GM19468 (cell line): ENCODE measurements around the gene PSD2.

Source experiments
- ATAC-seq: cut with Tn5 transposase; IDR thresholded peaks from one replicate; pipeline ENCODE4 v1.9.1; 2021; ENCODE audit warnings: mild to moderate bottlenecking, moderate library complexity, moderate number of reproducible peaks; ENCODE audit not compliant: unreplicated experiment; ENCODE audit errors: extremely low read depth

The PSD2 gene

DNA sequence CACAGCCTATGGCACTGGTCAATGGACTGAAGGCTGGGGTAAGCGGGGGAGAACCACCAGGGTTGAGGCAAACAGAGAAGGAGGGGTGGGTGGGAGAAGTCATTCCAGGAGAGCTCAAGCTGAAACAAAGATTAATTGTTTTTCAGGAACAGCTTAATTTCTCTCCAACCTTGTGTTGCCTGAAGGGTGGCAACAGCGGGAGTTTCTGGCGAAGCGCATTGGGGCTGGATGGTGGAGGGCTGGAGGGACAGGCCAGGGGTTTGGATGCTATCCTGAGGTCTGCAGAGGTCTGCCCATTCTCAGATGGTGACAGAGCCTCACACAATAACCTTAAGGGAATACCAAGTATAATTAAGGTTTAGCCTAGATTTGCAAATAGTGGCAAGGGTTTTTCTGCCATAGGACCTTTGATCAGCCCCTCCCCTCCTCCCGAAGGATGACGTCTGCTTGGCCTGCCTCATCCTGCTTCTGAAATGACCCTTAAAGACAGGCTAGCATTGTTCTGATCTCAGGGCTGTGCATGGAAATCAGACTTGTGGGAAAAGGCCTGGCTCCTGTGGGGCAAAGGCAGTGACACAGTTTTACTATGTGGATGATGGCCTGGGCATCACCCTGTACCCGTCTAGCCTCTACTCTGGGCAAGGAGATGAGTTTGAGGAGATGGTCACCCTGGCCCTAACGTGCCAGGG, 32.7 kb downstream of the PSD2 start:
- no peak for ATAC-seq

DNA sequence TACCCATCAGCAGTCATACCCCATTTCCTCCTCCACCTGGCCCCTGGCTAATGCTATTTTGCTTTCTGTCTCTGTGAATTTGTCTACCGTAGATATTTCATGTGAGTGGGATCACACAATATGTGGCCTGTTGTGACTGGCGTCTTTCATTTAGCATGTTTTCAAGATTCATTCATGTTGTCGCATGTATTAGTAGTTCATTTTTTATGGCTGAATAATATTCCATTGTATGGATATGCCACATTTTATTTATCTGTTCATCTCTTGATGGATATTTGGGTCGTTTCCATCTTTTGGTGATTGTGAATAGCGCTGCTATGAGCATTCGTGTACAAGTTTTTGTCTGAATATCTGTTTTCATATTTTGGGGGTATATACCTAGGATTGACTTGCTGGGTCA, 33.9 kb downstream of the PSD2 start:
- ATAC-seq = no peak

DNA sequence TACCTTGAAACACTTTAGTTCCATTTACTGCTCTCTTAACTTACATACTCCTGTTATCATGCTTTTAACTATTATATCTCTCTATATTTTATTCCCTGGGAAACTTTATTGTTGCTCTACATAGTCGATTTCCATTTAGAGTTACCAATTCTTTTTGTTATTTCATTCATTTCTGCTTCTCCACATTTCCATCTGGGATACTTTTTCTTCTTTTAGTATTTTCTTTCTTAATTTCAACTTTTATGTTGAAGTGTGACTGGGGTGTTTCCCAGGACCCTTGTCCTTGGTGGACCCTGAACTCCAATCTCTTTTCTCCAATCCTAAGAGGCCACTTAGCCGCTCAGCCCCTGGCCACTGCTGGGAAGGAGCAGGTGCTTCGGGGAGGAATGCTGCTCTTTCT, 36.0 kb downstream of the PSD2 start:
- no peak for ATAC-seq

DNA sequence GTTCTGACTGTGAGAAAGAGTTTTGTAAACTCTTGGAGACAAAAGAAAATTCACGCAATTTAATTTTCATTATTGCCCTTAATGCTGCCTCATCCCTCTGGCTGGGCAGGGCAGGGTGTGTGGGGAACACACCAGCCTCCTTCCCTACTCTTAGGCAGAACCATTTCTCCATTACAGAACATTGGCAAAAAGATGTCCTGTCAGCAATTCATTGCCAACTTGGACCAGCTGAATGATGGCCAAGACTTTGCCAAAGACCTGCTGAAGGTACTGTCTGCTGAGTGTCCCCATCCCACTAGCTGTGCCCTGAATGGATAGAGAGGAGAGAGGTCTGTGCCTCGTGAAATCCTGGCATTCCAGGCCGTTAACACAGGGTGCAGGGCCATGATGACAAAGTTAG, 37.9 kb downstream of the PSD2 start:
- ATAC-seq = no peak

DNA sequence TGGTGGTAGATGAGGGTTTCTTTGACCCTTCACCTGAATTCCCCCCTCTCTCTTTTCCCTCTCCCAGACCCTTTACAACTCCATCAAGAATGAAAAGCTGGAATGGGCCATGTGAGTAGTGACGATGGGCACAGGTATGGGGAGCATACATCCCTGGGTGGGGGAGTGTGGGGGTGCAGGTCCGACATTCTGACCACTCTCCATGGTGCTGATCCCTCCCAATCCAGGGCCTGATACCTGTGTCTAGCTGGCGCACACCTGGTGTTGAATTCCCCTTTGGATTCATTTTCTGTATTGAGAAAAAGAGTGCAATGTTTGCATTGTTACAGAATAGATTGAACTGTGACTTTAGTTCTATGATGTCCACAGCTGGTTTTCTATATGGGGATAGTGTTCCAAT, 40.0 kb downstream of the PSD2 start:
- no peak for ATAC-seq

DNA sequence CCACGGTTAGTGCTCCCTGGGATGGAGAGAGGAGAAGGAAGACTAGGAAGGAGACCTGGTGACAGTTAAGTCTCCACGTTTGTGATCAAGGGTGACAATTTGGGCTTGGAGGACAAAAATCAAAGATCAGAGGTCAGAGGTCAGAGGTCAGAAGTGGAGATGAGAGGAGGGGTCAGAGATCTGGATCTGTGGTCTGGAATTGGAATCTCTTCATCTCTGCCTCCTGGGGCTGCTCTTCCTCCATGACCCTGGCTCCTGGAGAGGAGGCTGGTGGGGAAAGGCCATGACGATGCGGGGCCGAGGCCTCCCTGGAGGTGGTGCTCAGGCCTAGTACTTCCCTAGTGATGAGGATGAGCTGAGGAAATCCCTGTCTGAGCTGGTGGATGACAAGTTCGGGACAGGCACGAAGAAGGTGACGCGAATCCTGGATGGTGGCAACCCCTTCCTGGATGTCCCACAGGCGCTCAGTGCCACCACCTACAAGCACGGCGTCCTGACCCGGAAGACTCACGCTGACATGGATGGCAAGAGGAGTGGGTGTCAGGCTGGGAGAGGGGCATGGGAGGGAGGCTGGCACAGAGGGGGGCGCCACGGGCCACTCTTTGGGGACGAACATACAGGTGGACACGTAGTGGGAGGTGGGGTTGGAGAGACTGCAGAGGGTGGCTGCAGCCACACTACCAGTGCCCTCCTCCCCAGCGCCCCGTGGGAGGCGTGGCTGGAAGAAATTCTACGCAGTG, 41.0 kb downstream of the PSD2 start:
- no peak for ATAC-seq

DNA sequence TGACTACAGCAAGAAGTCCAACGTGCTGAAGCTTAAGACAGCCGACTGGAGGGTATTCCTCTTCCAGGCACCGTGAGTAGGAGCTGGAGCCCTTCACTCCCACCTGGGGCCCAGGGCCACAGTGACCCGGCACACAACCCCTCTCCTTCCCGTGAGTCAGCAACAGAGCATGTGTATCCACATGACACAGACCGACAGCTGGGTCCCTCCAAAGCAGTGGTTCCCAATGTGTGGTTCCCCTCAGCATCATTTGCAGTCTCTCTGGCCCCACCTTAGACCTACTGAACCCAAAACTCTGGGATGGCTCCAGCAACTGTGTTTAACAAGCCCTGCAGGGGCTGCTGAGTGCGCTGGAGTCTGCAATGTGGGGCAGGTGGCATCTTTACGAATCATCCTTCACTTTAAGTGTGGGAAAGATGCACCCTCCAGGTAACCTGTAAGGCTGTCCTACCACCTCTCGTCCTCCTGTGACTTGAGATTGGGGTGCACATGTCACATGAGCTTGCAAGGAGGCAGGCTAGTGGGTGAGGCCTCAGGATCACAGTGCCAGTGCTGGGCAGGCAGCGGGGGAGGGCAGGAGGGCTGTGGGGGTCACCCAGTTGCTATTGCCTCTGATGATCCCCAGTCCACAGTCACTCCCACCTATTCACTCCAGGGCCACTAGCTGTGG, 42.2 kb downstream of the PSD2 start:
- ATAC-seq = no peak

DNA sequence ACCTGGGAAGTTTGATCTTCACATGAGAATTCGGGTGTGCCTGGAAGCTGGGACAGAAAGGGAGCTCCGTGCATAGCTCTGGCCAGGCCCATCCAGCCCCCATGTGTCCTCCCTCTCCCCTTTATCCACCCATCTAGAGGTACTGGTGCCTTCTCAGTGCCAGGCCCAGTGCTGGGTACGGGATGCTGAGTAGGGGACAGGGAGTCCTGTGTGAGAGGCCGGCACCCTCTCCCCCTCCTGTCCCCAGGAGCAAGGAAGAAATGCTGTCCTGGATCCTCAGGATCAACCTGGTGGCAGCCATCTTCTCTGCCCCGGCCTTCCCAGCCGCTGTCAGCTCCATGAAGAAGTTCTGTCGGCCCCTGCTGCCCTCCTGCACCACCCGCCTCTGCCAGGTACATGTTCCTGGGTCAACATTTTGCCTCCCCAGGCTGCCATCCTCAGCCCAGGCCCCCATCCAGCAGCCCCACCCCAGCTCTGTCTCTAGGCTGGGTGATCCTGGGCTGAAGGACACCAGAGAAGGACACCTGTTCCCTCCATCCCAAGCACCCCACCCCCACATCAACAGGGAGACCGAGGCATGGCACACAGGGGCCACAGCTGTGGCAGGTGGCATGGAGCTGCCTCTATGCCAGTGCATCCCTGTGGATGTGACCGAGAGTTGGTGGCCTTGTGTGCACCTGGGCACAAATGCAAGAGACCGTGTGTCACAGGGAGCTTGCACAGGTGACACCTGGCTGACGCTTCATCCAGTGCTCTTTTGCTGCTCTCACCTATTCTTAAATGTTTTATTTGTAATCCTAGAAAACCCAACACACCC, 43.0 kb downstream of the PSD2 start:
- ATAC-seq = no peak

DNA sequence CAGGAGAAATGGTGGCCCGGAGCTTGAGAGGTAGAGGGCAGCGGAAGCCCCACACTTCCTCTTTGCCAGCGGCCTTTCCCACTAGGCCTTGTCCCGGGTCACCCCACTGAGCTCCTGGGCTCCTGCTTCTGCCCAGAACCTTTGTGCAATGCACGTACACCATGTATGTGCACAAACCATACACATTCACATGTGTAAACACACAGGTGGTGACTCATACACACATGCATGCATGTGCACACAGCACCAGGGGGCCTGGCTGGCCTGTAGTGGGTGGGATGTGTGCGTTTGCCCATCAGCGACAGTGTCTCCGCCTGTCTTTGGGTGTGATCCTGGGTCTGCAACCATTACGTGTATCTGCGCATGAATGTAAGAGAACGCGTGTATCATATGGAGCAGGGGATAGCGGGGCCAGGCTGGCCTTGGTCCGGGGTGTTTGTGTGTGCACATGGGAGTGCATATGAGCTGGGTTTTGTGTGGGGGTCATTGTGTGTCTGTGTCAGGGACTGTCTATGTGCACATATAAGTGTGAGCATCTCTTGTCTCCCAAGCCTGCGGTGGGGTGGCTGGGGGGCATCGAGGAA, 43.7 kb downstream of the PSD2 start:
- ATAC-seq = no peak

DNA sequence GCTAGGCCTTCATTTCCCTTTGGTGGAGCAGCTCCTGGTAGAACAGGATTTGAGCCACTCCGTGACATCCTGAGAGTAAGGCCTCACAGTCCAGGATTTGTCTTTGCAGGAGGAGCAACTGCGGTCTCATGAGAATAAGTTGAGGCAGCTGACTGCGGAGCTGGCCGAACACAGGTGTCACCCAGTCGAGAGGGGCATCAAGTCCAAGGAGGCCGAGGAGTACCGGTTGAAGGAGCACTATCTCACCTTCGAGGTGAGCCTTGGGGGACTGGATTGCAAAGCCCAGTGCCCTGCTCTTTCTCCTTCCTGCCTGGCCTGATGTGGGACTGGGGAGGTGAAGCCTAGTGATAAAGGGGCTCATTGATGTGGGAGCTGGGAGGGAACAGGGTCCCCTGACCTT, 44.3 kb downstream of the PSD2 start:
- ATAC-seq = no peak

DNA sequence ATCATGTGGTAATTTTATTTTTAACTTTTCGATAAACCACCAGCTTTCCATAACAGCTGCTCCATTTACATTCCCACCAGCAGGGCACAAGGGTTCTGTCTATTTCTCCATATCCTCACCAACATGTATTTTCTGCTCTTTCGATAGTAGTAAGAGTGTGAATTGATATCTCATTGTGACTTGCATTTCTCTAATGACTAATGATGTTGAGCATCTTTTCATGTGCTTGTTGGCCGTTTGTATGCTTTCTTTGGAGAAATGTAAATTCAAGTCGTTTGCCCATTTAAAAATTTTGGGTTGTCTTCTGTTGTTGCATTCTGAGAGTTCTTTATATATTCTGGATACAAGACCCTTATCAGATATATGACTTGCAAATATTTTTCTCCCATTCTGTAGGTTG, 45.9 kb downstream of the PSD2 start:
- ATAC-seq = no peak

DNA sequence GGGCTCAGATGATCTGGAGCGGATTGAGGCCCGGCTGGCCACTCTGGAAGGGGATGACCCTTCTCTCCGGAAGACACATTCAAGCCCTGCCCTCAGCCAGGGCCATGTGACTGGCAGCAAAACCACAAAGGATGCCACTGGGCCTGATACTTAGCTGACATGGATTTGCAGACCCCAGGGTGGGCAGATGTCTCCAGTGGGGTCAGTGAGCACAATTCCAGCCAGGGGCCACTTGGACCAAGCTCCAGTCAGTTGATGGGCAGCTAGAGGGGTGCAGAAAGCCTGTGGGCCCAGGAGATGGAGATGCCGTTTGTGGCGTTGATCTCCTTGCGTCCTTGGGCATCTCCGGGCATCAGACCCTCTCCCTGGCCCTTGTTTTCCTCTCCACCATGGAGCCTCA, 46.7 kb downstream of the PSD2 start:
- ATAC-seq = no peak

DNA sequence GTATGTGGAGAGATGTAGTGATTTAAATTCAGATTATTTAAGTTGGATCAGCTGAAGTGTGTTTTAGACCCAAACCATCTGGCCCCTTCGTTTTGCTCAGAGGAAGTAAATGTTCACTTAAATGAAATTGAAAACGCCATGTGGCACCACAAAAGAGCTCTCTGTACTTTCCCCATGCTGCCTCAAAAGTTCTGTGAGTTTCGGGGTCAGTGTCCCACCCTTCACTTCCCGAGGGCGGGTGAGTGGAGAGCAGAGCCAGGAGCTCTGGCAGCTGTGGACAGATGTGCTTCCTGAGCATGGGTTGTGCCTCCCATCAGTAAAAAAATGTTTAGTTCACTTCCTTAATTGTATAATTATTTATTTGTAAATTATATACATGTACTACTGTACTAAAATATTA, 48.4 kb downstream of the PSD2 start:
- no peak for ATAC-seq

DNA sequence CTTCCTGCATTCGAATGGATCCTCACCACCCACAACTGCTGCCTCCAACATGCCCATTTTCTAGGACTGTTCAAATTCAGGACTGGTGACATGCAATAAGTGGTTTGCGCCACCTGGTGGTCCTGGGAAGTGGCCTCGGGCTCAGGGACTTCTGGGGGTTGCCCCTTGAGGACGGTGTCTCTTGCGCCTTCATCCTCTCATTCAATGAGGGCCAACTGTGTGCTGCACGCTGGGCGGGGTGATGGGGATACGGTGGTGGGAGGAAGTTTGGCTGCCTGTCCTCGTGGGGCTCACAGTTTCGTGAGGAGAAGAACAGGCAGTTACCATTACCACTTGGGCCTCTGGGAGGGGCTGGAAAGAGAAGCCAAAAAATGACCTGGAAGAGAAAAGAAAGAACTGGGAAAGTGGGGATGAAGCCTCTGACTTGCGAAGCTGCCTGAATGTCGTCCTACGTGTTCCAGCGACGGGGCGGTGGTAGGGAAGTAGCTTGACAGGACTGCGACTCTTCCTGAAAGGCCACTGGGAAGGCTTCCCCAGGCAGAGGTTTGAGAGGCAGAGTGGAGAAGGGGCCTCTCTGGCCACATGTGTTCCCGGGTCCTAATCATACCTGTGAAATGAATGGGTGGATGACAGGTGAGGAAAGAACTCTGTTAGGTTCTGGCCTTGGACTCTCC, 49.0 kb downstream of the PSD2 start:
- ATAC-seq = no peak

DNA sequence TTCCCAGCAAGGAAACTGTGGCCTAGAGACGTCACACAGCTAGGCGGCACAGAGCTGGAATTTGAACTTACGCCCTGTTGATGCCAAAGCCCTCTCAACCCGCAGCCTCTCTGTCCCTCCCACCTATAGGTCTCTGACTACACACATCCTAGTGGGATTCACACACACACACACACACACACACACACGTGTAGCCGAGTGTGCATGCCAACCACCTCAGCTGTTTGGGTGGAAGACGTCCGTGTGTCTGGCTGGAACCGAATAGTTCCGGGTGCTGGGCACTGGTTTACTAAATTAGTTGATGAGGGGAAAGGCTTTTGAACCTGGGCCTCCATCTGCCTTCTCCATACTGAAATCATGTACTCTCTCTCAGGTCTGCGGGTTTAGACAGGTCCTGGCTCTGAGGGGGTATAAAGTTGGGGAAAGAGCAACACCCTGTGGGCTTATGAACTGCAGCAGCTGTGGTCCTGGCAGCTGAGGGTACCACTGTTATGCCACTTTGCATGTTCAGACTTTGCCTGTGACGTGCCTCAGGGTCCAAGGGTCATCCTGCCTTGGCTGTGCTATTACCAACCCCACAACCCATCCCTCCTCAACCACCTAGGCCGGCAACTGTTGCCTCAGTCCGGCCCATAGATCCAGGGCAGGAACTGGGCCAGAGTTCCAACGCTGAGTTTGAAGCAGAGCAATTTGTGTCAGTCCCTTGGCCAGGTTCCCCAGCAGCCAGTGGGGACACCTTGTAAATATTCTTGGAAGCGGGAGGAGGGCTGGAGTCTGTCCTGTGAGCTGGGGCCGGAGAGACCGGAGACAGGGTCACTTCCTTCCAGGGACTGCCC, 50.5 kb downstream of the PSD2 start:
- ATAC-seq = no peak

DNA sequence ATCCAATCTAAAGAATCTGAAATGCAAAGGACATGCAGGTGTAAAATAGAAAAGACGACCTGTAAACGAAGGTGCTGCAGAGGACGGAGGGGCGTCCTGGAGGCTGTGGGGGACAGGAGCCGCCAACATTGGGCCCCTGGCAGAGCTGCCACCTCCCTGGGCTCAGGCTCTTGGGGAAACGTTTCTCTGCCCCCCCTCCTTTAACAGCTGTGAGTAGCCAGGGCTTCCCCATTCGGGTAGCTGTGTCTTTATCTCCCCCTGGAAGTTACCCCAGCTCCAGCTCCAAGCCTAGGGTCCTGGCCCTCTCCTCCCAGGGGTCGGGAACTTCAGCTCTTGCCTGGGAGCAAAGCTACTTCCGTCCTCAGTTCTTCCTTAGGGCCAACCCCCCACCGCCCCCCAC, 51.5 kb downstream of the PSD2 start:
- no peak for ATAC-seq

DNA sequence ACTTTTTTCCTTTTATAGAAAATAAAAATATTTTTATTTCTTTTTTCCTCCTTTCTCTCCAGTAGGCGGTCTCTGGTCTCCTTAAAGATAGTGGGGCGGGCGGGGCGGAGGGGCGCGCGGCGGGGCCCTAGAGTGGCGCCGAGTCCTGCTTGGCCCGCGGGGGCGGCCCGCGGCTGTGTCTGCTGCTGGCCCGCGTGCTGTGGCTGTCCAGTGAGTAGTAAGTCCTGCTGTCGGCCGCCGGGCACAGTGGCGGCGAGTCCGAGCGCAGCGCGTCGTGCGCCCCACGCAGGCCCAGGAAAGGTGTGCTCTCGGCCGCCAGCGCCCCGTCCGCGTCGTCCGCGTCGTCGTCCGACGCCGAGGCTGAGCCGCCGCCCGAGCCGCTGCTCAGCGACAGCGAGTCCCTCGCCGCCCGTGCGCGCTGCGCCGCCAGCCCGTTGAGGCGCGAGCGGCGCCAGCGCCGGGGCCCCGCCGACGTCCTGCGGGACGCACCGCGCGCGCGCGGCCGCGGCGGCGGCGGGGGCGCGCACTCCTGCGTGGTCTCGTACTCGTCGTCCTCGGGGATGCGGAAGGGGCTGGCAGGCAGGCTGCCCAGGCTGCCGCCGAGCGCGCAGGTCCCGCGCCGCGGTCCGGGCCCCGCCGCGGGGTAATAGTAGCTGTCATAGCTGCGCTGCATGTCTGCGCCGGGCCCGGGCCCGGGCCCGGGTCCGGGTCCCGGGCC, 52.3 kb downstream of the PSD2 start:
- ATAC-seq = peak; percentile 36

DNA sequence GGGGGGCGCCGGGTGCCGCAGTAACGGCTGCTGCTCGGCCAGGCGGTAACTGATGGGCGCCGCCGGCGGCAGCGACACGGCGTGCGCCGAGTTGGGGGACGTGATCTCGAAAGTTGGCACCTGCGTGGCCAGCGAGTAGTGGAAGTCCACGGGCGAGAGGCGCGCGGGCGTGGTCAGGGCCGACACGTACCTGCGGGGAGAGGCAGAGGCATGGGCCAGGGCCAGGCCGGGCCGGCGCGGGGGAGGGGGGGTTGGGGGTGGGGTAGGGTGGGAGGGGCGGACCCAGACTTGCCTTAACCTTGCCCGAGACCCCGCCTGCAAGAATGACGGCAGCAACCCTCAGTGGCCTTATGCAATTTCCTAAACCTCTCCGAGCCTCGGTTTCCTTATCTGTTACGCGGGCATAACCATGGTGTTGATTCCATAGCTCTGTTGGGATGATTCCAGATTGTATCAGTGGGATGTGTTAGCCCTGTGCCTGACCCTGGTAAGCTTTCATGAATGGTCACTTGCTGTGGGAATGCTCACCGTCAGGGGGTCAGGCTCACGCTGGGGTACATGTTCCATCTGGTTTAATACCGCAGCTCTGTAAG, 53.0 kb downstream of the PSD2 start:
- no peak for ATAC-seq
